Calu3 (cell line): Measurements from ENCODE around the gene TMEM92. TPM values are rescaled to one million over a fixed set of nuclear protein-coding genes. Genes with fewer than 3 reads are reported as not detected.

Experiments
- BruUV-seq: library from RNA; stranded (reverse); fragments of 400-500 nt; replicated peaks from 2 replicates; lab custom pipeline; 2021; lab: Mats Ljungman, UMichigan
- CTCF ChIA-PET: fragments of 300-600 bp; sonication (Branson Sonifier 250); formaldehyde crosslinking; loops from one replicate; lab custom pipeline; 2022; ENCODE audit warnings: antibody characterized with exemption; lab: Charles Lee
- DNase-seq: peaks from one replicate; pipeline ENCODE4 v3.0.0; 2022
- H3K27ac Mint-ChIP-seq: one replicate; pipeline ENCODE4 v1.8.0; 2022; ENCODE audit warnings: mixed read lengths; ENCODE audit not compliant: unreplicated experiment
- H3K27me3 Mint-ChIP-seq: one replicate; pipeline ENCODE4 v1.8.0; 2022; ENCODE audit warnings: mixed read lengths; ENCODE audit not compliant: unreplicated experiment
- H3K36me3 Mint-ChIP-seq: one replicate; pipeline ENCODE4 v1.8.0; 2022; ENCODE audit warnings: mild to moderate bottlenecking, moderate library complexity, mixed read lengths; ENCODE audit not compliant: insufficient read depth, unreplicated experiment
- H3K4me1 Mint-ChIP-seq: one replicate; pipeline ENCODE4 v1.8.0; 2022; ENCODE audit warnings: mild to moderate bottlenecking, low read depth, mixed read lengths; ENCODE audit not compliant: unreplicated experiment
- H3K4me3 Mint-ChIP-seq: one replicate; pipeline ENCODE4 v1.8.0; 2022; ENCODE audit warnings: mild to moderate bottlenecking, low read depth, moderate library complexity, mixed read lengths; ENCODE audit not compliant: unreplicated experiment
- H3K9me3 Mint-ChIP-seq: one replicate; pipeline ENCODE4 v1.8.0; 2022; ENCODE audit warnings: low read depth, mixed read lengths; ENCODE audit not compliant: unreplicated experiment
- intact Hi-C: fragments of 100-400 bp; cut with micrococcal nuclease; formaldehyde crosslinking; loops from one replicate; pipeline ENCODE4 v1.10.0; 2022; ENCODE audit not compliant: unreplicated experiment
- total RNA-seq: library from RNA; stranded (reverse); gene quantifications from 2 replicates; pipeline ENCODE4 v1.2.3, GENCODE V29; 2022
- TF ChIP-seq, protein P1 (sequence below): fragments of 200-600 bp; IDR thresholded peaks from one replicate; pipeline ENCODE4 v1.8.0; 2022; ENCODE audit warnings: antibody characterized with exemption; ENCODE audit not compliant: unreplicated experiment

Gene TMEM92
- total RNA-seq, 1 experiment from 2014 or later, result 4.8 TPM

GRCh38 chr17:50317121-50317520, 42.9 kb downstream of the TMEM92 start:
- Mint-ChIP-seq H3K27me3 (peaks cover 30% of the 10 kb centered on the region), H3K27ac (no peak overlapping the region), H3K4me3 (no peak overlapping the region), H3K4me1 (no peaks in the 10 kb centered on the region), H3K36me3 (no peaks in the 10 kb centered on the region), H3K9me3 (no peaks in the 10 kb centered on the region)
- DNase-seq, result no peak
- TF ChIP-seq, protein P1, sequence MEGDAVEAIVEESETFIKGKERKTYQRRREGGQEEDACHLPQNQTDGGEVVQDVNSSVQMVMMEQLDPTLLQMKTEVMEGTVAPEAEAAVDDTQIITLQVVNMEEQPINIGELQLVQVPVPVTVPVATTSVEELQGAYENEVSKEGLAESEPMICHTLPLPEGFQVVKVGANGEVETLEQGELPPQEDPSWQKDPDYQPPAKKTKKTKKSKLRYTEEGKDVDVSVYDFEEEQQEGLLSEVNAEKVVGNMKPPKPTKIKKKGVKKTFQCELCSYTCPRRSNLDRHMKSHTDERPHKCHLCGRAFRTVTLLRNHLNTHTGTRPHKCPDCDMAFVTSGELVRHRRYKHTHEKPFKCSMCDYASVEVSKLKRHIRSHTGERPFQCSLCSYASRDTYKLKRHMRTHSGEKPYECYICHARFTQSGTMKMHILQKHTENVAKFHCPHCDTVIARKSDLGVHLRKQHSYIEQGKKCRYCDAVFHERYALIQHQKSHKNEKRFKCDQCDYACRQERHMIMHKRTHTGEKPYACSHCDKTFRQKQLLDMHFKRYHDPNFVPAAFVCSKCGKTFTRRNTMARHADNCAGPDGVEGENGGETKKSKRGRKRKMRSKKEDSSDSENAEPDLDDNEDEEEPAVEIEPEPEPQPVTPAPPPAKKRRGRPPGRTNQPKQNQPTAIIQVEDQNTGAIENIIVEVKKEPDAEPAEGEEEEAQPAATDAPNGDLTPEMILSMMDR, result no peak
- no TSS peak for BruUV-seq
- intact Hi-C loops, result no loop called here
- CTCF ChIA-PET, result interaction anchor here (0.6 kb wide), 2 partner anchors 20 to 137 kb away, joined by 4 to 6 read pairs; no protein-coding TSS in a partner anchor

DNA sequence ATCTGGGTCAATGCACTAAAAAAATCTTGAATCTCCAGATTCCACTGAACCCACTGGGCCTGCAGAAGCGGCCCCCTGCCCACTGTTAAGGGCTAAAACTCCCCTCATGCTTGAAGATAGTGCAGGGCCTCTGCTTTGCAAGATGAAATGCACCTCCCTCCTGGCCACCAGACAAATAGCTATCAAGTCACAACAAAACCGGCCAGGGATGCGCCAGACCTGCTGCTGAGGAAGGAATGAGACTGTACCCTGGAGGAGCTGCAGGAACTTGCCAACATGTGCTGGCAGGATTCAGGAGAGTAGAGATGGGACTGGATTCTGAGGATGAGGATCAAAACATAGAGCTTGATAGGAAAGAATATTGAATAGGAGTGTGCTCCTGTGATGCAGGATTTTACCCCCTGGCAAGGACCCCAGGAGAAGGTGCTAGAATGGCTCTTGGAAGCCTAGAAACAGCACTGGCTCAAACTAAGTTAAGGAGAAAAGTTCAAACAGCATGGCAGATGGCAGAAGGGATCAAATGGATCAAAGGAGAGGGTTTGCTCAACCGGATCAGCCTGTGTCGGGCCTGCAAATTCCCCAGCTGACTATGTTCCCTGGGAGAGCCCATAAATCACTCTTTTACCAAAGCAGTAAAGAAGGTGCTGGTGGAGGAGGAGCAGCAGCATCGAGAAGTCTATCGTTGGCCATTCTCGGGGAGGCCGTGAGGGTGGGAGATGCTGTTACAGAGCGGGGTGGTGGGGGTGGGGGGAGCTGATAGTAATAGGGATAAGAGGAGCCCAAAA, 44.4 kb downstream of the TMEM92 start:
- no TSS peak for BruUV-seq
- Mint-ChIP-seq H3K4me3 (no peak overlapping the region), H3K4me1 (no peaks in the 10 kb centered on the region), H3K9me3 (no peaks in the 10 kb centered on the region), H3K36me3 (no peaks in the 10 kb centered on the region), H3K27me3 (peaks cover 16% of the 10 kb centered on the region), H3K27ac (no peak overlapping the region)
- intact Hi-C loops, result no loop called here
- CTCF ChIA-PET, result no interaction called here
- TF ChIP-seq, protein P1, result no peak
- no peak for DNase-seq

GRCh38 chr17:50319306-50320004, 45.2 kb downstream of the TMEM92 start:
- Mint-ChIP-seq H3K27me3 (peaks cover 16% of the 10 kb centered on the region), H3K36me3 (no peaks in the 10 kb centered on the region), H3K4me3 (no peak overlapping the region), H3K9me3 (no peaks in the 10 kb centered on the region), H3K27ac (no peak overlapping the region), H3K4me1 (no peaks in the 10 kb centered on the region)
- no TSS peak for BruUV-seq
- intact Hi-C loops, result no loop called here
- DNase-seq, result no peak
- TF ChIP-seq, protein P1, result no peak
- CTCF ChIA-PET, result interaction anchor here (0.6 kb wide), 1 partner anchor 387 kb away, joined by 5 read pairs; no protein-coding TSS in a partner anchor

DNA sequence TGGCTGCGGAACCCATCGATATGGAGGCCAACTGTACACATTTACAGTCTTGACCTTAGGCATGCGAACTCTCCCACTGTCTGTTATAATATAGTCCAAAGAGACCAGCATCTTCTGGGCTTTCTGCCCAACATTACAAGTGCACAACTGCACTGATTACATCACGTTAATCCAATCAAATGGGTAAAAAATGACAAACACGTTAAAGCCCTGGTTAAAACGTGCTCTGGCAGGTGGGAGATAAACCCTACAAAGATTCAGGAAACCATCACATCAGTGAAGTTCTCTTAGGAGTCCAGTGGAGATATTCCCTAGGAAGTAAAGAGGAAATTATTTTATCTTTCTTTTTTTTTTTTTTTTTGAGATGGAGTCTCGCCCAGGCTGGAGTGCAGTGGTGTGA, 48.0 kb downstream of the TMEM92 start:
- CTCF ChIA-PET, result interaction anchor here (0.8 kb wide), 1 partner anchor 178 kb away, joined by 3 read pairs; no protein-coding TSS in a partner anchor
- Mint-ChIP-seq H3K4me3 (no peak overlapping the region), H3K36me3 (no peaks in the 10 kb centered on the region), H3K27me3 (peaks cover 24% of the 10 kb centered on the region), H3K9me3 (no peaks in the 10 kb centered on the region), H3K27ac (no peak overlapping the region), H3K4me1 (no peaks in the 10 kb centered on the region)
- no peak for DNase-seq
- intact Hi-C loops, result no loop called here
- no TSS peak for BruUV-seq
- TF ChIP-seq, protein P1, result no peak
